ENCODE results near the gene ADPRH.

GRCh38 chr3:119599558-119600174, 20.4 kb downstream of the ADPRH start:
- TF ChIP-seq CTCF (IDR thresholded peaks at IDR 0.05) (no peak), FOXJ3 (CRISPR knock-in tag; IDR thresholded peaks at IDR 0.05; ENCODE audit: borderline replicate concordance) (no peak), ETV6 (CRISPR knock-in tag; IDR thresholded peaks at IDR 0.05) (no peak), CBFB (CRISPR knock-in tag; IDR thresholded peaks at IDR 0.05; ENCODE audit: low read depth) (no peak), ZBTB43 (CRISPR knock-in tag; IDR thresholded peaks at IDR 0.05) (no peak), NR2C2 (CRISPR knock-in tag; IDR thresholded peaks at IDR 0.05) (no peak), NFE2L1 (CRISPR knock-in tag; IDR thresholded peaks at IDR 0.05) (no peak), NR3C1 (CRISPR knock-in tag; conservative IDR thresholded peaks at IDR 0.05; ENCODE audit: low read depth) (no peak)
